ENCODE results near the gene DRC3.

Gene DRC3

GRCh38 chr17:18045691-18046350, 73.2 kb downstream of the DRC3 start:
- no peak for TF ChIP-seq SUZ12 (IDR thresholded peaks at IDR 0.05)
- no peak for TF ChIP-seq HDGF (IDR thresholded peaks at IDR 0.05; ENCODE audit: borderline replicate concordance)
- no peak for TF ChIP-seq FOXK2 (IDR thresholded peaks at IDR 0.05)
- TF ChIP-seq CTBP1 (IDR thresholded peaks at IDR 0.05; ENCODE audit: borderline replicate concordance), result no peak
- ChIA-PET POLR2A (no interaction called here), CTCF (no interaction called here)
- DNase-seq (ENCODE audit: extremely low spot score), result no peak

GRCh38 chr17:18055597-18055996, 82.9 kb downstream of the DRC3 start:
- ChIA-PET CTCF (no interaction called here), POLR2A (no interaction called here)
- no peak for DNase-seq (ENCODE audit: extremely low spot score)
- TF ChIP-seq SP1 (IDR thresholded peaks at IDR 0.05) (no peak), LEF1 (IDR thresholded peaks at IDR 0.05; ENCODE audit: borderline replicate concordance) (no peak), FOXA1 (IDR thresholded peaks at IDR 0.05) (no peak), FOXM1 (IDR thresholded peaks at IDR 0.05; ENCODE audit: borderline replicate concordance) (no peak), CTBP1 (IDR thresholded peaks at IDR 0.05; ENCODE audit: borderline replicate concordance) (no peak), FOXK2 (IDR thresholded peaks at IDR 0.05) (no peak), ELF4 (IDR thresholded peaks at IDR 0.05) (no peak), ZNF384 (IDR thresholded peaks at IDR 0.05) (no peak), L3MBTL2 (conservative IDR thresholded peaks at IDR 0.05) (no peak), ARNT (IDR thresholded peaks at IDR 0.05) (no peak), BHLHE40 (IDR thresholded peaks at IDR 0.05; ENCODE audit: borderline replicate concordance) (no peak), PKNOX1 (IDR thresholded peaks at IDR 0.05) (no peak)

GRCh38 chr17:18056214-18056613, 83.6 kb downstream of the DRC3 start:
- TF ChIP-seq FOXM1 (IDR thresholded peaks at IDR 0.05; ENCODE audit: borderline replicate concordance) (no peak), ARNT (IDR thresholded peaks at IDR 0.05) (no peak), NFRKB (IDR thresholded peaks at IDR 0.05) (no peak), FOXA1 (IDR thresholded peaks at IDR 0.05) (no peak), TARDBP (IDR thresholded peaks at IDR 0.05) (no peak), PKNOX1 (IDR thresholded peaks at IDR 0.05) (no peak), ELF4 (IDR thresholded peaks at IDR 0.05) (no peak), SP1 (IDR thresholded peaks at IDR 0.05) (no peak), LEF1 (IDR thresholded peaks at IDR 0.05; ENCODE audit: borderline replicate concordance) (no peak), SUZ12 (IDR thresholded peaks at IDR 0.05) (no peak), CTBP1 (IDR thresholded peaks at IDR 0.05; ENCODE audit: borderline replicate concordance) (no peak), L3MBTL2 (conservative IDR thresholded peaks at IDR 0.05) (no peak), HDGF (IDR thresholded peaks at IDR 0.05; ENCODE audit: borderline replicate concordance) (no peak), FOXK2 (IDR thresholded peaks at IDR 0.05) (no peak), ZNF384 (IDR thresholded peaks at IDR 0.05) (no peak), BHLHE40 (IDR thresholded peaks at IDR 0.05; ENCODE audit: borderline replicate concordance) (no peak)
- CTCF ChIA-PET, result no interaction called here
- no peak for DNase-seq (ENCODE audit: extremely low spot score)
- POLR2A ChIA-PET, result no interaction called here

GRCh38 chr17:18059283-18059682, 86.6 kb downstream of the DRC3 start:
- no peak for DNase-seq (ENCODE audit: extremely low spot score)
- no peak for TF ChIP-seq BHLHE40 (IDR thresholded peaks at IDR 0.05; ENCODE audit: borderline replicate concordance)
- TF ChIP-seq ARNT (IDR thresholded peaks at IDR 0.05), result no peak
- no peak for TF ChIP-seq SP1 (IDR thresholded peaks at IDR 0.05)
- TF ChIP-seq FOXK2 (IDR thresholded peaks at IDR 0.05), result no peak
- no peak for TF ChIP-seq NFRKB (IDR thresholded peaks at IDR 0.05)
- TF ChIP-seq ELF4 (IDR thresholded peaks at IDR 0.05), result no peak
- TF ChIP-seq FOXM1 (IDR thresholded peaks at IDR 0.05; ENCODE audit: borderline replicate concordance), result no peak
- TF ChIP-seq LEF1 (IDR thresholded peaks at IDR 0.05; ENCODE audit: borderline replicate concordance), result no peak
- ChIA-PET POLR2A (interaction anchor here (1.9 kb wide), 1 partner anchor 11 kb away, joined by 9 read pairs; no protein-coding TSS in a partner anchor), CTCF (no interaction called here)

GRCh38 chr17:18064053-18064452, 91.4 kb downstream of the DRC3 start:
- CTCF ChIA-PET, result no interaction called here
- POLR2A ChIA-PET, result no interaction called here
- no peak for DNase-seq (ENCODE audit: extremely low spot score)
- TF ChIP-seq ZNF384 (IDR thresholded peaks at IDR 0.05), result no peak
- TF ChIP-seq SP1 (IDR thresholded peaks at IDR 0.05), result no peak
- no peak for TF ChIP-seq ELF4 (IDR thresholded peaks at IDR 0.05)

GRCh38 chr17:18065546-18065945, 92.9 kb downstream of the DRC3 start:
- DNase-seq (ENCODE audit: extremely low spot score), result no peak
- TF ChIP-seq HDGF (IDR thresholded peaks at IDR 0.05; ENCODE audit: borderline replicate concordance) (no peak), FOXM1 (IDR thresholded peaks at IDR 0.05; ENCODE audit: borderline replicate concordance) (no peak), L3MBTL2 (conservative IDR thresholded peaks at IDR 0.05) (no peak), ZNF384 (IDR thresholded peaks at IDR 0.05) (no peak)
- POLR2A ChIA-PET, result no interaction called here
- CTCF ChIA-PET, result interaction anchor here (0.6 kb wide), 1 partner anchor 14 kb away, joined by 3 read pairs; no protein-coding TSS in a partner anchor

Measured in HEK293T (cell line).